HEK293 (cell line): Measurements from ENCODE around the gene SRRM4.

ENCODE experiments used
- ZFP3 ChIP-seq: fragments of 450-650 bp; formaldehyde crosslinking; IDR thresholded peaks from 2 replicates; pipeline ENCODE4 v1.5.1; 2016; ENCODE audit warnings: low read depth, missing biosample characterization, missing genetic modification characterization
- ZNF121 ChIP-seq: fragments of 450-650 bp; formaldehyde crosslinking; IDR thresholded peaks from 2 replicates; pipeline ENCODE4 v1.5.1; 2016; ENCODE audit warnings: missing biosample characterization, missing genetic modification characterization
- ZNF140 ChIP-seq: fragments of 450-650 bp; formaldehyde crosslinking; IDR thresholded peaks from 2 replicates; pipeline ENCODE4 v1.5.1; 2016; ENCODE audit warnings: missing biosample characterization, missing genetic modification characterization
- ZNF302 ChIP-seq: fragments of 450-650 bp; formaldehyde crosslinking; IDR thresholded peaks from 2 replicates; pipeline ENCODE4 v1.5.1; 2016; ENCODE audit warnings: missing biosample characterization, missing genetic modification characterization, low read depth
- ZNF530 ChIP-seq: fragments of 450-650 bp; formaldehyde crosslinking; IDR thresholded peaks from 2 replicates; pipeline ENCODE4 v1.5.1; 2016; ENCODE audit warnings: low read depth, missing biosample characterization, missing genetic modification characterization
- ZNF707 ChIP-seq: fragments of 450-650 bp; formaldehyde crosslinking; IDR thresholded peaks from 2 replicates; pipeline ENCODE4 v1.5.1; 2016; ENCODE audit warnings: missing biosample characterization, missing genetic modification characterization
- TF ChIP-seq, protein P1 (sequence below): fragments of 450-650 bp; formaldehyde crosslinking; IDR thresholded peaks from 2 replicates; pipeline ENCODE4 v1.5.1; 2016; ENCODE audit warnings: missing biosample characterization, missing genetic modification characterization
- TF ChIP-seq, protein P2 (sequence below): fragments of 450-650 bp; formaldehyde crosslinking; IDR thresholded peaks from 2 replicates; pipeline ENCODE4 v1.5.1; 2016; ENCODE audit warnings: missing biosample characterization, missing genetic modification characterization
- TF ChIP-seq, protein P3 (sequence below): fragments of 450-650 bp; formaldehyde crosslinking; IDR thresholded peaks from 2 replicates; pipeline ENCODE4 v1.5.1; 2016; ENCODE audit warnings: missing biosample characterization, missing genetic modification characterization
- TF ChIP-seq, protein P4 (sequence below): fragments of 450-650 bp; formaldehyde crosslinking; optimal IDR thresholded peaks from 2 replicates; pipeline ENCODE3; 2016; ENCODE audit warnings: missing biosample characterization, mild to moderate bottlenecking, missing genetic modification characterization

DNA sequence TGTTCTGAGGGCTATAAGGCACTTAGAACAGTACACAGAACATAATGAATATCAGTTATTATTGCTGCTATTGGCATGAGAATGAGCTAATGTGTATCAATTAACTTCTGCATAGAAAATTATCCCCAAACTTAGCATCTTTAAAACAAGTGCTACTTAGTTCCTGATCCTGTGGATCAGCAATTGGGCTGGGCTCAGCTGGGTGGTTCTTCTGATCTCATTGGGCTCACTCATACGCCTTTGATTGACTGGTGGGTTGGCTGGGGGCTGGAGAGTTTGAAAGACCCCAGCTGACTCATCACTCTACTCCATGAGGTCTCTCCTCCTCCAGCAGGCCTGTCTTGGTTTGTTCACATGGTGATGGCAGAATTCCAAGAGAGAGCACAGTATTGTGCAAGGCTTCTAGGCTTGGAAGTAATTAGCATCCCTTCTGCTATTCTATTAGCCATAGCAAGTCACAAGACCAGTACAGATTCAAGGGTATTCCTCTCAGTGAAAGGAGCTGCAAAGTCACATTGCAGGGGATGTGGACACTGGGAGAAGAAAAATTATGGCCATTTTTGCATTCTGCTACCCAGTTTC is 170.2 kb downstream of the SRRM4 start:
- no peak for TF ChIP-seq ZFP3
- TF ChIP-seq ZNF707 (tag by site-specific recombination) = no peak
- TF ChIP-seq, protein P1, sequence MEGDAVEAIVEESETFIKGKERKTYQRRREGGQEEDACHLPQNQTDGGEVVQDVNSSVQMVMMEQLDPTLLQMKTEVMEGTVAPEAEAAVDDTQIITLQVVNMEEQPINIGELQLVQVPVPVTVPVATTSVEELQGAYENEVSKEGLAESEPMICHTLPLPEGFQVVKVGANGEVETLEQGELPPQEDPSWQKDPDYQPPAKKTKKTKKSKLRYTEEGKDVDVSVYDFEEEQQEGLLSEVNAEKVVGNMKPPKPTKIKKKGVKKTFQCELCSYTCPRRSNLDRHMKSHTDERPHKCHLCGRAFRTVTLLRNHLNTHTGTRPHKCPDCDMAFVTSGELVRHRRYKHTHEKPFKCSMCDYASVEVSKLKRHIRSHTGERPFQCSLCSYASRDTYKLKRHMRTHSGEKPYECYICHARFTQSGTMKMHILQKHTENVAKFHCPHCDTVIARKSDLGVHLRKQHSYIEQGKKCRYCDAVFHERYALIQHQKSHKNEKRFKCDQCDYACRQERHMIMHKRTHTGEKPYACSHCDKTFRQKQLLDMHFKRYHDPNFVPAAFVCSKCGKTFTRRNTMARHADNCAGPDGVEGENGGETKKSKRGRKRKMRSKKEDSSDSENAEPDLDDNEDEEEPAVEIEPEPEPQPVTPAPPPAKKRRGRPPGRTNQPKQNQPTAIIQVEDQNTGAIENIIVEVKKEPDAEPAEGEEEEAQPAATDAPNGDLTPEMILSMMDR (tag by site-specific recombination) = no peak
- TF ChIP-seq, protein P2, sequence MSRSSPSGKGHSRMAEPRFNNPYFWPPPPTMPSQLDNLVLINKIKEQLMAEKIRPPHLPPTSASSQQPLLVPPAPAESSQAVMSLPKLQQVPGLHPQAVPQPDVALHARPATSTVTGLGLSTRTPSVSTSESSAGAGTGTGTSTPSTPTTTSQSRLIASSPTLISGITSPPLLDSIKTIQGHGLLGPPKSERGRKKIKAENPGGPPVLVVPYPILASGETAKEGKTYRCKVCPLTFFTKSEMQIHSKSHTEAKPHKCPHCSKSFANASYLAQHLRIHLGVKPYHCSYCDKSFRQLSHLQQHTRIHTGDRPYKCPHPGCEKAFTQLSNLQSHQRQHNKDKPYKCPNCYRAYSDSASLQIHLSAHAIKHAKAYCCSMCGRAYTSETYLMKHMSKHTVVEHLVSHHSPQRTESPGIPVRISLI (tag by site-specific recombination) = no peak
- TF ChIP-seq ZNF121 = no peak
- no peak for TF ChIP-seq ZNF530
- no peak for TF ChIP-seq ZNF302 (tag by site-specific recombination)
- no peak for TF ChIP-seq ZNF140 (tag by site-specific recombination)
- TF ChIP-seq, protein P3, sequence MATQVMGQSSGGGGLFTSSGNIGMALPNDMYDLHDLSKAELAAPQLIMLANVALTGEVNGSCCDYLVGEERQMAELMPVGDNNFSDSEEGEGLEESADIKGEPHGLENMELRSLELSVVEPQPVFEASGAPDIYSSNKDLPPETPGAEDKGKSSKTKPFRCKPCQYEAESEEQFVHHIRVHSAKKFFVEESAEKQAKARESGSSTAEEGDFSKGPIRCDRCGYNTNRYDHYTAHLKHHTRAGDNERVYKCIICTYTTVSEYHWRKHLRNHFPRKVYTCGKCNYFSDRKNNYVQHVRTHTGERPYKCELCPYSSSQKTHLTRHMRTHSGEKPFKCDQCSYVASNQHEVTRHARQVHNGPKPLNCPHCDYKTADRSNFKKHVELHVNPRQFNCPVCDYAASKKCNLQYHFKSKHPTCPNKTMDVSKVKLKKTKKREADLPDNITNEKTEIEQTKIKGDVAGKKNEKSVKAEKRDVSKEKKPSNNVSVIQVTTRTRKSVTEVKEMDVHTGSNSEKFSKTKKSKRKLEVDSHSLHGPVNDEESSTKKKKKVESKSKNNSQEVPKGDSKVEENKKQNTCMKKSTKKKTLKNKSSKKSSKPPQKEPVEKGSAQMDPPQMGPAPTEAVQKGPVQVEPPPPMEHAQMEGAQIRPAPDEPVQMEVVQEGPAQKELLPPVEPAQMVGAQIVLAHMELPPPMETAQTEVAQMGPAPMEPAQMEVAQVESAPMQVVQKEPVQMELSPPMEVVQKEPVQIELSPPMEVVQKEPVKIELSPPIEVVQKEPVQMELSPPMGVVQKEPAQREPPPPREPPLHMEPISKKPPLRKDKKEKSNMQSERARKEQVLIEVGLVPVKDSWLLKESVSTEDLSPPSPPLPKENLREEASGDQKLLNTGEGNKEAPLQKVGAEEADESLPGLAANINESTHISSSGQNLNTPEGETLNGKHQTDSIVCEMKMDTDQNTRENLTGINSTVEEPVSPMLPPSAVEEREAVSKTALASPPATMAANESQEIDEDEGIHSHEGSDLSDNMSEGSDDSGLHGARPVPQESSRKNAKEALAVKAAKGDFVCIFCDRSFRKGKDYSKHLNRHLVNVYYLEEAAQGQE (tag by site-specific recombination) = no peak
- TF ChIP-seq, protein P4, sequence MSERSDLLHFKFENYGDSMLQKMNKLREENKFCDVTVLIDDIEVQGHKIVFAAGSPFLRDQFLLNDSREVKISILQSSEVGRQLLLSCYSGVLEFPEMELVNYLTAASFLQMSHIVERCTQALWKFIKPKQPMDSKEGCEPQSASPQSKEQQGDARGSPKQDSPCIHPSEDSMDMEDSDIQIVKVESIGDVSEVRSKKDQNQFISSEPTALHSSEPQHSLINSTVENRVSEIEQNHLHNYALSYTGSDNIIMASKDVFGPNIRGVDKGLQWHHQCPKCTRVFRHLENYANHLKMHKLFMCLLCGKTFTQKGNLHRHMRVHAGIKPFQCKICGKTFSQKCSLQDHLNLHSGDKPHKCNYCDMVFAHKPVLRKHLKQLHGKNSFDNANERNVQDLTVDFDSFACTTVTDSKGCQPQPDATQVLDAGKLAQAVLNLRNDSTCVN (tag by site-specific recombination) = no peak
